HuH-7 (cell line): ENCODE measurements around the gene CCDC14.
"Not testable (repeated sequence)": the region's sequence is repeated elsewhere in the genome, so short reads cannot be mapped to it uniquely, and the experiment has no call there.

Experiments
- DNase-seq: peaks from one replicate; pipeline ENCODE4 v3.0.0; 2011; ENCODE audit warnings: low spot score

The CCDC14 gene

DNA sequence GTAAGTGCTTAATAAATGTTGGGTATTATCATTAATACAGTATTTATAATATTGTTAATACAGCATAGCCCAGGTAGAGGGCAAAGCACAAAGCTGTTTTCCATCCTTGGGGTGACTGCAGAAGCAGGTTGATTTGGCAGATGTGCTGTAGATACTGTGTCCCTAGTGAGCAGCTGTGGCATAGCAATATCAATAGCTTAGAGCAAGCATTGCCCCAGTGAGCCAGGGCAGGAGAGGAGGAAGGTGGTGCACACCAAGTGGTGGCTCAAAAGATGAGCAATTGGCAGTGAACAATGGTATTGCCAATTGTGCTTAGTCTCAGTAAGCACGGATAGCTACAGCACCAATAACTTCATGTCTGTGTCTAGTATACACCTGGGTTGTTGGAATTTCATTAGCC, 5.8 kb upstream of the CCDC14 start:
- DNase-seq = not testable (repeated sequence)

DNA sequence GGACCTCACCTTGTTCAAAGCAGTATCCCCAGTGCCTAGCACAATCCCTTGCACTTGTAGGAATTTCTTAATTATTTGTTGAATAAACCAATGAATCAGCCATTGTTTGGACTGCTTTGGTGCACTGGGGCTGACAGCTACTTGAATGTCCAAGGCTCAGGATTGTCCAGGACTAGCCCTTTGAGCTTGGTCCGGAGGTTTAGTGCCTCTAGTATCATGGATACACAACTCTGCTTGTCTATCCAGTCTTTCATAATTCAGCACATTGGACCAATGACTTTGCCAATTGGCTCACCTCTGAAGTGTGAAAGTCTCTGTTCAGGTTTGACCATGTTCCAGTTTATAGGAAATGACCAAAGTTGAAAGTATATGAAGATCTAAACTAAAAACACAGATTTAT, 3.8 kb upstream of the CCDC14 start:
- not testable (repeated sequence) for DNase-seq

DNA sequence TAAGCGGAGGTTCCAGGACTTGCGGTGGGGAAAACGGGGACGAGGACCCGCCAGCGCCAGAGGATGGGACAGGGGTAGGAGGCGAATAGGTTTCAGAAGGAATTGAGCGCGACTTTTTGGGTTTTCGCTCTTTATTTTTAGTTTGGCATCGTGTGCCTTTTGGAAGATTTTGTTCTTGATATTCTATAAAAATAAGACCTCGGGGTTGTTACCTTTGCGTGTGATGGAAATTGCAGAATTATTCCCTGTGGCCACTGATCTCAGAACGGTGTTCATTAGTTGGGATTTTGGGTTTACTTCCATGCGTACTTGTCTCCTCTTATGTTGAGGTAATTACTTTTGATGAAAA, 453 bp upstream of the CCDC14 start:
- no peak for DNase-seq

GRCh38 chr3:123953735-123954134, 7.3 kb downstream of the CCDC14 start:
- no peak for DNase-seq

DNA sequence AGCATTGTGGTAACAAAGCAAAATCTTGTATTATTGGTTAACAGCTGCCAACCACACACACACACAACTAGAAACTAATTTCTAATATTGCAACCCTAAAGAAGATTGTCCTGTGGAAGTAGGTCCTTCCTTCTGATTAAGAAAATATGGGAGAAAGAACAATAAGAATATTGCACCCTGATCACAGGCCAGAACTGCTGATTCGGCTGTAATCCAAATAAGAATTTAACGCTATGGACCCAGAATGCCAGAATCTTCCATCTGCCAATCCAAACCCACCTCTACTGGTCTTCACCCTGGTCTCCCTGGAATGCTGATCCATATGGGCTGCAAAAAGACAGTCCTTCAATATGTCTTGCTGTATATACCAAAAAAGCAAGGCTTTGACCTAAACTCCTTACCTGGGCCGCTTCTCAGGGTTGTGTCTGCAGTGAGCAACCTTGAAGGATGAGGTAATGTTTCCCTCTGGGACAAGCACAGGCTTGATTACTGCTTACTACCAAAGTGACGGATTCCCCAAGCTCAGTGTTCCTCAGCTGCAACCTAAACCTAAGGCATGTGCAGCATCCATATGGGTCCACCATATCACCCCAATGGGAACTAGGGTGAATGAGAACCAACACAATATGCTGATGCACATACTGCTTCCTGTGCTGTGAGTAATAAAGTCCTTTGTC, 8.0 kb downstream of the CCDC14 start:
- no peak for DNase-seq

DNA sequence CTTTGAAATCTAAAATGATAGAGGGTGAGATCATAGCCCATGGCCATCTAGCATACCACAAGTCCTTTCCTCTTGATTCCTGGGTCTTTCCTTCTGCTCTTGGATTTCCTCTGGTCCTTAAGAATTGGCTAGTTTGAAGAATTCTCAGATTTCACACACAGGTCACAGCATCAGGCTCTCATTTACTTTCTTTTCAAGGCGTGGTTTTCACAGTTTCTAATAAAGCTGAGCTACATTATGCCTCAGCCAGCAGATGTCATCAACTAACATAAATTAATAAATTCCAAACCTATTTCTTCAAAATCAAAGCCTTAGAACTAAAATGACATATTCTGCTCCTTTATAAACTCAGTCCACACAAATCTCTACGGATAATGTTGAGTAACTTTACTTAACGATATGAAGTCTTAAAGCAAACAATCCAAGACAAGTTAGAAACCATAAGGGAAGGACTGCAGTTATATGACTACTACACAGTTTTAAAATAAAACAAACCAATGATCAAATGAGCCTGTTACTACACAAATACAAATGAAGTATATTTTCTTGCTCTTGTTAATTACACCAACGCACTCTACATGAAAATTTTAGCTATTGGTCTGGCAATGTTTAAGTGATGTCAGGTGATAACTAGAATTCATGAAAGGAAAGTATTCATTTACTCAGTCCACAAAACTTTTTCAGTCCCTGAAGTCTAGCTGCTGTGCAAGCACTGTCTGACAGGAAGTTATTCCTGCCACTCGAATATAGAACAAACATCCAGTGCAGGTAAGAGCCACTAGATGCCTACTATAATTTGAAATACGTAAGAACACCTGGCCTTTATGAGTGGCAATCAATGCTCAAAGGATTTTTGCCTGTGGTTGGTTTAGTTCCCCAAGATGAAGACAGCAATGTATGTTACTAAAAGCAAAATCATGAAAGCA, 9.2 kb downstream of the CCDC14 start:
- no peak for DNase-seq

GRCh38 chr3:123949641-123950040, 11.4 kb downstream of the CCDC14 start:
- no peak for DNase-seq

DNA sequence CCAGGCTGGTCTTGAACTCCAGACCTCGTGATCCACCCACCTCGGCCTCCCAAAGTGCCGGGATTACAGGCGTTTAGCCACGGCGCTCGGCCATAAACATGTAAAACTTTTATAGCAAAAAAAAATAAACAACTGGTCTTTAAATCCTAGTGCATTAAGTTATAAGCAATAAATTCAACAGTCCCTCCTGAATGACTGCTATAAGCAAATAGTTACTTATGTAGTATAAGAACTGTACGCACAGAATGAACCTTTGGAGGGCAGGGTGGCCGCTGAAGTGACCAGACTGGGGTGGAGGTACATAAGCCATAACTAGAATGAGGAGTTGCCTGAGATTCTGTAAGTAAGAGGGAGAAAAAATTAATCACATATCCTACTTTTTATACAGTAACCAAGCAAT, 12.6 kb downstream of the CCDC14 start:
- DNase-seq = no peak

DNA sequence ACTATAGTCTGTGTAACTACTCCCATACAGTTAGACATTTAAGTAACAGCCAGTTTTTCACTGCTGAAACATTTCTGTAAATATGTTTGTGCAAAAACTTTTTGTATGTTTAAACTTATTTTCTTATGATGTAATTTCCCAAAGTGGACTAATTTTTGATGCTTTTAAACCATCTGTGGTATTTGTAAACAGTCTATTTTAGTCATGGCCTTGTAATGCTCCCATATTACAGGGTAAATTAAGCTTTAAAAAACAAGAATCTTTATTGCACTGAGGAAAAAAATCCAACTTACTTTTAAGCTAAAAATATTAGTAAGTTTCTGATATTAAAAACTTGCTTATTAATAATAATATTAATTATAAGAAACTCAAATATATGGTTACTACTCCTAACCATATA, 13.5 kb downstream of the CCDC14 start:
- no peak for DNase-seq

- no peak for DNase-seq
Measured at GRCh38 chr3:123941542-123941941, 19.5 kb downstream of the CCDC14 start.

- no peak for DNase-seq
Measured at GRCh38 chr3:123941121-123941520, 19.9 kb downstream of the CCDC14 start.

DNA sequence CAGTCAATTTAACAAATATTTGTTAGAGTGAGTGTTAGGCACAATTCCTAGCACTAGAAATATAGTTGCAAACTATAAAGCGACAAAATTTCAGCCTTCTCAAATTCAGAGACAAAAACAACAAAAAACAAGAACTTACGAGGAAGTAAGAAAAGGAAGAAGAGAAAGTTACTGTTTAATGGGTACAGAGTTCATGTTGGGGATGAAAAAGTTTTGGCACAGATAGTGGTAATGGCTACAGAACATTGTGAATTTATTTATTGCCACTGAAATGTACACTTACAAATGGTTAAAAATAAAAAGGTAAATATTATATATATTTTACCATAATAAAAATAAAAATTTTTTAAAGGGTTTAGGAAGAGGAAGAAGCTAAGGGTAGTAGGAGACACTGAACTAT, 21.3 kb downstream of the CCDC14 start:
- DNase-seq = no peak

- DNase-seq = no peak
Measured at GRCh38 chr3:123936400-123936799, 24.6 kb downstream of the CCDC14 start.

DNA sequence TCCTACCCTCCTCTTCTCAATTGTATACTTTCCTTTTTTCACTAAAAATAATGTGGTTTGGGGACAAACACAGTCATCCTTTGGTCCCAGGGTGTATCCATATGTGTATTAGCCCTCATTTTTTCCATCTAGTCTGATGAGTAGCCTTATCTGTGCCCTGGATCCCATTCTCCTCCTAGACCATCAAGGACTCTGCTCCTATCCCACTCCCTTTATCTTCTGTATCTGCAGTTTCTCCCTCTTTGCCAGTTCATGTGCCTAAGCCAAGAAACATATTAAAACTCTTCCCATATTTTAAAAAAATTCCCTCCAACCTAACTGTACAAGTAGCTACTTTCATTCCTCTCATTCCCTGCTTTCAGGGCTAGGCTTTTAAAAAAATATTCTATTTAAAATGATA, 25.2 kb downstream of the CCDC14 start:
- DNase-seq = no peak

DNA sequence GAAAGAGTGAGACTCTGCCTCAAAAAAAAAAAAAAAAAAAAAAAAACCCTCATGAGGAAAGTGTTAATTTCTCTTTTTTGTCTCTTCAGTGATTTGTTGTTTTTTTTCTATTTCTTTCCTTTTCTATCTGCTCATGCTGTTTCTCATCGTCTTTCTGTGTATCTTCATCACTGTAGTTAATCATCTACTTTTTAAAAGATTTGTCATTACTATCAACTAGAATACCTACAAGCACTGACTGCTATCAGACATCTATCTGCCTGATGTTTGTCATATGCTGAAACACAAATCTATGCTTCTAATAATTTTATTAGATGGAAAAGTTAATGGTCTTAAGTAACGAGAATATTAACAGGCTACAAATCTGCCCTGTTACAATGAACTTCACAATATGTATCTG, 26.8 kb downstream of the CCDC14 start:
- DNase-seq = no peak

GRCh38 chr3:123930445-123930844, 30.6 kb downstream of the CCDC14 start:
- DNase-seq = no peak

DNA sequence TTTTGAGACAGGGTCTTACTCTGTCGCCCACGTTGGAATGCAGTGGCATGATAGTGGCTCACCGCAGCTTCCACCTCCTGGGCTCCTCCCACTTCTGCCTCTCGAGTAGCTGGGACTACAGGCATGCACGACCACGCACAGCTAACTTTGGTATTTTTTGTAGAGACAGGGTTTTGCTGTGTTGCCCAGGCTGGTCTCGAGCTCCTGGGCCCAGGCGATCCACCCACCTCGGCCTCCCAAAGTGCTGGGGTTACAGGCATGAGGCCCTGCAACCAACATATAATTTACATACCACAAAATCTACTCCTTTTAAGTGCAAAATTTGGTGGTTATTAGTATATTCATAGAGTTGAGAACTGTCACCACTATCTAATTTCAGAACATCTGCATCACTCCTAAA, 31.7 kb downstream of the CCDC14 start:
- no peak for DNase-seq

DNA sequence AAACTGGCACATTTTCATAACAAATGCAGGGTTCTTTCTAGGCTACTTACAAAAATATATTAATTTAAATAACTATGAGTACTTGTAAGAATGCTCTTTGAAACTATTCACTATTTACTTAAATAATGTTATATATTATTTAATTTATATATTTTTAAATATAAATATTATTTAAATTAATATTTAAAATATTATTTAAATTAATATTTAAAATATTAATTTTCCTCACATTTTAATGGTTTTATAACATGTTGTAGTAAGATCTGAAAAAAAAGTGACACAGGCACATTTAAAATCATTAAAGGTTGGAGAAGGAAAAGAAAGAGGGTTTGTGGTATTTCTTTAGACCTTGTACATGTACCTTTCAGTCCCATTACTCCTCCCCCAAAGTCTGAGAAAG, 34.6 kb downstream of the CCDC14 start:
- DNase-seq = no peak

DNA sequence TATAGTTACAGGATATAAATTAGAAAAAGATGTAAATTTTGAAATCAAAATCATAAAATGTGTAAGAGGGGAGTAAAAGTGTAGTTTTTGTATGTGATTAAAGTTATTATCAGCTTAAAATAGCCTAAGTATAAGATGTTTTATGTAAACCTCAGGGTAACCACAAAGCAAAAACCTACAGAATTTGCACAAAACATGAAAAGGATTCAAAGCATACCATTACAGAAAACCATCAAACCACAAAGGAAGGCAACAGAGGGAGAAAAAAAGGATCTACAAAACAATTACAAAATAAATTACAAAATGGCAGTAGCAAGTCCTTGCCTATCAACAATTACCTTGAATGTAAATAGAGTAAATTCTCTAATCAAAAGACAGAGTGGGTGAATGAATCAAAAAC, 40.2 kb downstream of the CCDC14 start:
- no peak for DNase-seq

DNA sequence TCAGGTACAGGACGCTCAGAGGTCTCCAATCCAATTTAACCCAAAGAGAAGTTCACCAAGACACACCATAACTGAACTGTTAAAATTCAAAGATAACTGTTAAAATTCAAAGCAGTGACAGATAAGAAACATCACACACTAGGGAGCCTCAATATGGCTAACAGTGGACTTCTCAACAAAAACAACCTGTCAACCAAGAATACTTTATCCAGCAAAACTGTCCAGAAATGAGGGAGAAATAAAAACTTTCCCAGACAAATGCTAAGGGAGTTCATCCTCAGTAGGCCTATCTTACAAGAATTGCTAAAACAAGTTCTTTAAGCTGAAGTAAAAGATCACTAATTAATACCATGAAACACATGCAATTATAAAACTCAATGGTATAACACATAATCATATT, 40.6 kb downstream of the CCDC14 start:
- DNase-seq = no peak

- DNase-seq = peak; percentile 4
Measured at GRCh38 chr3:123919353-123919752, 41.7 kb downstream of the CCDC14 start.

DNA sequence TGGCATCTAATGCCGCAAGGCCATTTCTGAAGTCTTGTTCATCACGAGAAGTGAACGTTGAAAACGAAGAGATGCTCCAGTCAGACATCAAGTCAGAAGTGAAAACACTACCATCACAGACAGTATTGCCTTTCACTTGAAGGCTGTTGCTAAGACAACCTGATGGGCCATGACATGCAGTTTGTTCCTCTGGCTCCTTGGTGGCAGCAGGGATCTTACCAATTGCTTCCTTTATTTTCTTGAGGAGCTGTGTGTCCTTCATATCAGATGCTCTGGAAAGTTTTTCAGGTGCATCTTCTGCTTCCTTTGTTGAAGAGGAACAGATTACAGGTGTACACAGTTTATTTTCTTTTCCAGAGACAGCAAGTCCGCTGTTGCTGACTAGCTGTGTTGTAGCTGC, 46.2 kb downstream of the CCDC14 start:
- DNase-seq = no peak

DNA sequence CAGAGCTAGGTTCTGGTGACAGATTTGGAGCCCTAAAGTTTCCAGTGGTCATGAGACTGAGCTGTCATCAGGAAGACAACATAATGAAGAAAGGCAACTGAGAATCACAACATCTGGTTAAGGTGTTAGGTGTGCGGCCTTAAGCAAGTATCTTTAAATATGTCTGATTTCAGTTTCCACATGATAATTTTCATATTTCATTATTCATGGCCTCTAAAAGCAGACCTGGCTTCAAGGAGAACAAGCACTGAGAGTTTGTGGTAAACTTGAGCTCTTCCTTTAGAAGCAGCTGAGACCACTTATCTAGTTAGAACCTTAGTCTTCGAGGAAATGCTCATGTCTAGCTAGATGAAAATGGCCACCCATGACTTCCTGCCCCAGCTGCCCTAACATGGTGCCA, 51.2 kb downstream of the CCDC14 start:
- DNase-seq = no peak

DNA sequence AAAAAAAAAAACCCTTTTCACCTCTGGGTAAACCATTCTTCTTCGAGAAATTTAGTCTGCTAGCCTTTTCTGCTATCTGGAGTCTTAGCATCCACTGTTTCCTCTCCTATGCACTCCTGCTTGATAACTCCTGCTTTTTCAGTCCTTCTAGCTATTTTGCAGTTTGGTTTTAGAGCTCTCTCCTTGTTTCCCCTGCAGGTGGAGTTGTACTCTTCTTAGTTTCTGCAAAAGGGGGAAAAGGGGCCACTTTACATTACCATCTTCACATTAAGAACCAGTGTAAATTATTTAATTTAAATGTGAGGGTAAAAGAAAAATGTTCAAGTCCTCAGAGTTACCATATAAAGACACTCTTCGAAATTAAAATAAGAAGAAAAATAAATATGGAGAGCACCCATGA, 53.3 kb downstream of the CCDC14 start:
- no peak for DNase-seq
